DMS114 treated with DMSO at 0.1 percent for 48 hours (cell line): ENCODE results near the gene POMT2.

Experiments used
- DNase-seq: peaks from one replicate; lab custom pipeline; 2025; ENCODE audit not compliant: unreplicated experiment; lab: John Stamatoyannopoulos, UW

POMT2 gene

DNA sequence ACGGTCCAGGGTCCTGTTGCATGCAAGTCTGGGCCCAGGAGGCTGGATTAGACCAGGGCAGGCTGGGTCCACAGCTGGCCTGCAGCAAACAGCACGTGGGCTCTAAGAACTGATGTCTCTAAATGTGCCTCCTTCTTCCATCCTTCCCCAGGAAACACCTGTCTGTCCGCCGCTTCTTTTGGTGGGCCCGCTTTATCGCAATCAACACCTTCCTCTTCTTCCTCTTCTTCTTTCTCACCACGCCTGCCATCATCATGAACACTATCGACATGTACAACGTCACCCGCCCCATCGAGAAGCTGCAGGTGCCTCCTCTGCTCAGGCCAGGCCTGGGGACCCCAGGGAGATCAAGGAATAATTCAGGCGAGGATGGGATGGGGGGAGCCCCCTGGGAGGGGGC, 77.9 kb downstream of the POMT2 start:
- DNase-seq = no peak

DNA sequence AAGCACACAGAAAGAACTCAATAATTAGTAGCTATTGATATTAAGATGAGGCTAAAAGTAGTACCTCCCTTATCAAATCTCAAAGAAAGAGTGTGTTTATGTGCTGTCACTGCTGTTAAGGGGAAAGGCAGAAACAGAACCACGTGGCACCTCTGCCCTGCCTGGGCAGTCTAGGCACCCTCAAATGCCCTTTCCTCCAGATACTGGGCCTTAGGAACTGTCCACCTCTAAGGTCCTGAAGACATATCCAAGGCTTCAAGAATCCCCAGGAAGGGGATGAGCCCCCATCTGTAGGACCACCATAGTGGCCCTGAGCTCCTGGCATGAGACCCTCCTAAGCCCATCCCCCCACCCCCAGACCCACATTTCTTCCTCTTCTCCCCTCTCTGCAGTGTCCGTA, 78.7 kb downstream of the POMT2 start:
- DNase-seq = no peak

DNA sequence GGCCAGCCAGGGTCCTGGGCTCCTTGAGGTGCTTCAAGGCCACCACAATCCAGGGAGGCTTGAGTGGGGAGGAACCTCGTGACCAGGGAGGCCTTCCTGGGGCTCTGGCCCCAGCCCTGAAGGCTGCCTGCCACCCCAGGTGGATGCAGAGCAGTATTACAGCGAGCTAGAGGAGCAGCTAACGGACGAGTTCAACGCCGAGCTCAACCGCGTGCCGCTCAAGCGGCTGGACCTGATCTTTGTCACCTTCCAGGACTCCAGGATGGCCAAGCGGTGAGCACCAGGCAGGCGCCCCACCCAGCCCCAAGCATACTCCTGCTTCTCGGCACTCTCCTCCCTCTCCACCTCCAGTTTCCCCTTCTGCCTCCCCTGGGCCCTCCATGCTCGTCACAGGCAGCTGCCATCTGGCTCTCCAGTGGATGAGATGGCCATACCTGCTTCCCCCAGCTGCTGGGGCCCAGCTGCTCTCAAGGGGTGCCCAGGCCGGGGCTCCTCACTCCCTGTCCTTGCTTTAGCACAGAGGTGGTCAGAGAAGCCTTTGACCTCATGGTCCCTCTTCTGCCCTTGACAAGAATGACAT, 80.3 kb downstream of the POMT2 start:
- DNase-seq = no peak

DNA sequence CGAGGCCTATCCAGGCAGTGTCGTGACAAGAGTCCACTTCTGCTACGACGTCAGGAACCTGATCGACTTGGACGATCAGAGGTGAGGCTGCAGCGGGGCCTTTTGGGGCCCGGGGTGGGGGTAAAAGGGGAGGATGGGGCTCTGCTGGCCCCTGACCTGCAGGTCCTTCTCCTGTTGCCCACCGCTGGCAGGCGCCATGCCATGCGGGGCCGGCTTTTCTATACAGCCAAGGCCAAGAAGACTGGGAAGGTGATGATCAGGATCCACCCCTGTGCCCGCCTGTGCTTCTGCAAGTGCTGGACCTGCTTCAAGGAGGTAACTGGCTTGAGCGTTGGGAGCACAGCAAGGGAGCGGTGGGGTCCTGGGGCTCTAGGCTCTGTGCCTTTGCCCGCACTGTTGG, 81.3 kb downstream of the POMT2 start:
- DNase-seq = no peak

DNA sequence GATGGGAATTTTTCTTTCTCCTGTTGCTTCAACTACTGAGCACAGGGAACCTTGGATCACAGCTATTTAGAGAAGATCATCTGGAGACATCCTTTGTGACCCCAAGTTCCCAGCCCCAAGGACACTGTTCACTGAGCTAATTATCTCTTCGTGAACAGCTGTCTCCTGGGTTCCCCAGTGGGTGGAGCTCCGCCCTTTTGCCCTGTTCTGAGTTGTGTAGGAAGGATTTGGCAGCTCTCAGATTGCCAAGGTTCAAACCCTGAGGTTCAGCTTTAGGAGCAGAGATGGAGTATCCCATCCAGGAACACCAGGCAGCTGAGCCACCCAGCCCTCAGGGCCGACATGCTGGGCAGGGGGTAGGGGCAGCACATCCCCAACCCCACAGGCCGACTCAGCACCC, 81.7 kb downstream of the POMT2 start:
- DNase-seq = no peak

DNA sequence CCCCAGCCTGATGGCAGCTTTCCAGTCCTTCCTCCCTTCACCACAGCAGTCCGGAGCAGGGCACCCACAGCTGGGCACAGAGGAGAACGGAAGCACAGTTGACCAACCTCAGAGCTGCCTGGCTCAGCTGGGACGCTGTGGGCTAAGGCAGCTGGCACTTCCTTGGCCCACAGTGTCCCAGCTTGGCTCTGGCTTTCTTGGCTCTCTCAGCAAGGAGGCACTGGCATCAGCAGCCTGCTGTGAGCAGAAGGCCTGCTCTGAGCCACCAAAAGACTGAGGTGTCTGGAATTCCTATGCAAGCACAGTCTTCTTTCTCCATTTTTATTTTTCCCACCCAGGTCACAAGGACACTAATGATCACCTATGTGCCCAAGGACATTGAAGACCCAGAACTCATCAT, 82.3 kb downstream of the POMT2 start:
- DNase-seq = no peak

DNA sequence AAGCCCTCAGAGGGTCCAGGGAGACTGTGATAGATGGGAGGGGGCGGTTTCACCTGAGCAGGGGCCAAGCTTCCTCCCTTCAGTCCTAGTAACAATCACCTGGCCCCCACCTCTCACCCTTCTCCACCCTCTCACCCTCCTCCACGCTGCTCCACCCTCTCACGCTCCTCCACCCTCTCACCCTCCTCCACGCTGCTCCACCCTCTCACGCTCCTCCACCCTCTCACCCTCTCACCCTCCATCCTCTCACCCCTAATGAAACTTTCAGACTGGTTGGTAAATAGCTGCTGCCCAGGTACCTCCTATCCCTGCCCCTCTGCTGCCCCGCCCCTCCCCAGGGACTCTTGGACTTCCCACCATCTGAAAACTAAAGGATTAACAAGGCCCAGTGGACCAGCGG, 83.9 kb downstream of the POMT2 start:
- no peak for DNase-seq

DNA sequence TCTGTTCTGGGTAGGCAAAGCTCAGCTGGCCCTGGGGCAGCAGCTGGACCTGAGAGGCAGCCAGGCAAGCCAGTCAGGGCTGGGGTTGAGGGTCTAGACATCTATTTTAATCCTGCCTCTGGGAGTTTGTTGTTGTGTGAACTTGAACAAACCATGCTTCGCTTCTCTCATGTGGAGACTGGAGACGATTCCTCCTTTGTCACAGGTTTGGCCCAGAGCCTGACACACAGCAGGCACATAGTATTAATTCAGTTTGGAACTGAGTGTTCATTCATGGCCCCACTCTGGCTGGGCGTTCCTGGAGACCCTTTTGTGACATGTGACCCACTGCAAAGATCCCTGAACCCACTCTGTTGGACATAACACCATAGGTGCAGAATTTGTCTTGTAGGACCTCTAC, 89.0 kb downstream of the POMT2 start:
- DNase-seq = no peak

DNA sequence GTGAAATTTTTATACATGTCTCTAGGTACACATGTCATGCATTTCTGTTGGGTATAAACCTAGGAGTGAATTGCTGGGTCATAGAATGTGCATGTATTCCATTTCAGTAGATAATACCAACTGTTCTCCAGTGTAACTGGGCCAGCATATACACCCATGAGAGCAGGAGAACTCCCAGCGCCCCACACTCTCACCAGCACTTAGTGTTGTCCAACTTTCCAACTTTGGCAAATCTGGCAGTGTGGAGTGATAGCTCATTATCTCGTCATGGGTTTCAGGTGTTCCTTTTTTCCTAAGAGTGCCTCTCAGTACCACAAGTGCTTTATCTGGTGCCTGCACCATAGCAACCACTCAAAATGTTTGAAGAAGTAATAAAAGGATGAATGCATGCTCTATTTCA, 89.8 kb downstream of the POMT2 start:
- DNase-seq = no peak

DNA sequence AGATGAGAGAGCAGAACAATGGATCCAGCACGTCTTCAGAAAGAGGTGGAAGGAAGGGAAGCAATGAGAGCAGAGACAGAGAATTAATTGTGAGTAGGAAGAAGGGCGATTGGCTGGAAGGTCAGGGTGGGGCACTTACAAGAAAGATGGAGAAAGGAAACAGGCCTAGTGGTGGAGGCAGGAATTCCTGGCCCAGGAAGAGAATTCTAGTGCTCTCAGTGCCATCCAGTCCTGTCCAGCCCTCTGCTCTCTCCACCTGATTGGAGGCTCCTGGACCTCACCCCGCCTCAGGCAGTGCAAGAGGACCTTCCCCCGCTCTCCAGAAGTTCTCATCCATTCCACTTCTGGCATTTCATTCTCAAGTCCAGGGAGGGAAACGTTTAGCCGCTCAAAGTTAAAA, 92.6 kb downstream of the POMT2 start:
- DNase-seq = no peak

DNA sequence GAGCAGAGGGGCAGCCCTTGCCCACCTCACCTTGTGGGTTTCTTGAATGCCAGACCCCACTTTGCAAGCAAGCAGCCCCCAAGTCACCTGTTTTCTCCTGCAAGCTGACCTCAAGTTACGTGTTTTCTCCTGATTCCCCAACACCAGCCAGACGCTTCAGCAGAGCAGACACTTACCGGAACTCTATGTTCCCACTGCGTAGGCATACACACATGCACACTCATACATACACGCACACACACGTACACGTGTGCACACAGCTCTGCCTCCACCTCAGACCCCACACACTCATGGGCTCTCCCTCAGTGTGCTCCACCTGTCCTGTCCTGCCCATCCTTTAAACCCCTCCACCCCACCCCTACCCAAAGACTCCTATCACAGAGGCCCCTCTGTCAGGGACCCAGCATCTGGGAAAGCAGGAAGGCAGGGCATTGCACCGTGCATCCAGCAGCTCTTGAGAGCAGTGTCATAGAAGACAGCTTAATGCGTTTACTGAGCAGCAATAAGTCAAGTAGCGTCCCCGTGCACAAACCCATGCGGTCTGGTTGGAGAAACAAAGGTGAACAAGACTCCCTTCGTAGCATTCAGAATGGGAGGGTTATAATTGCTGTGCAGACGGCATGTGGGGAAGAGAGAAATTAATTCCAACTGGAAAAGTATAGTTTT, 94.7 kb downstream of the POMT2 start:
- no peak for DNase-seq

DNA sequence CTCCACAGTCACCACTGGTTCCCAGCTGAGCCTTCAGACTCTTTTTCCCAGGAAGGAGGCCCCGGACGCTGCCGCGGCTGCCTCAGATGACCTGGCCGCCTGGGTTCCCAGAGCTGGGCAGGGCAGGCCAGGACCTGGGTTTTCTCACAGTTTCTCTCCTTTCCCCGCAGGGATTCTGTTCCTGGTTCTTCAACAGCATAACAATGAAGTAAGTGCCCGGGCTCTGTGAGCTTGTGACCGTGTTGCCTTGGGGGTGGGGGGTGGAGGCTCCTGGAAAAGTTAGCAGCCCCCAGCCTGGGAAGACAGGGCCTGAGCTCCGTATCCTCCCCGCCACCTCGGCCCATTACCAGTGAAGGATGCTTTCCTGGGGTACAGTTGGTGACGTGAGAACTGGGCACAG, 95.4 kb downstream of the POMT2 start:
- DNase-seq = no peak
